Gastrocnemius medialis (tissue), 4 donors: ENCODE measurements around the gene FBXL16.

Experiments
- CTCF ChIP-seq, 5 experiments: fragments of 450-650 bp in 3 of 5; fragments of 200-600 bp in 2 of 5; sonication (generic) in 2 of 5; IDR thresholded peaks in 4 of 5; conservative IDR thresholded peaks in 1 of 5; 1 replicate in 4 of 5; 2 replicates in 1 of 5; pipeline ENCODE4 v1.5.1; 2016 to 2019; ENCODE audit warnings: antibody characterized with exemption in 5 of 5, mild to moderate bottlenecking in 3 of 5, moderate library complexity in 3 of 5
- POLR2A ChIP-seq, 2 donors: fragments of 450-650 bp; IDR thresholded peaks; one replicate each; pipeline ENCODE4 v1.6.1; 2017; ENCODE audit warnings: antibody characterized with exemption in 2 of 2, mild to moderate bottlenecking in 2 of 2, moderate library complexity in 2 of 2

- TF ChIP-seq CTCF (IDR thresholded peaks at IDR 0.05 in 4 of 5, conservative IDR thresholded peaks at IDR 0.05 in 1 of 5) = no peak
- no peak for TF ChIP-seq POLR2A (IDR thresholded peaks at IDR 0.05)
Observed at GRCh38 chr16:714079-714478, 8.5 kb upstream of the FBXL16 start.
